GM23338 (cell line): ENCODE measurements around the gene MAST4. TPM values are rescaled to one million over a fixed set of nuclear protein-coding genes. Genes with fewer than 3 reads are reported as not detected.

Source experiments
- ATAC-seq: fragments of 200-7000 bp; cut with Tn5 transposase; 3 replicates; pipeline ENCODE4 v1.9.1; 2020
- DNase-seq: peaks from one replicate; pipeline ENCODE4 v3.0.0-alpha.2; 2015; ENCODE audit warnings: low spot score
- H2AFZ ChIP-seq: fragments of 200-600 bp; sonication (generic); 2 replicates; pipeline ENCODE4 v1.8.0; 2016; ENCODE audit warnings: antibody characterized with exemption, mild to moderate bottlenecking, moderate library complexity
- H3F3A ChIP-seq: fragments of 200-600 bp; sonication (generic); replicated peaks from 2 replicates; pipeline ENCODE4 v1.8.0; 2017; ENCODE audit warnings: antibody characterized with exemption, mixed run types, low read depth
- H3K27ac ChIP-seq: fragments of 200-600 bp; sonication (generic); 2 replicates; pipeline ENCODE4 v1.6.1; 2016; ENCODE audit warnings: low read depth
- H3K27me3 ChIP-seq: fragments of 200-600 bp; sonication (generic); 2 replicates; pipeline ENCODE4 v1.8.0; 2016; ENCODE audit warnings: mild to moderate bottlenecking, mixed run types, moderate library complexity; ENCODE audit not compliant: insufficient read depth
- H3K36me3 ChIP-seq: fragments of 200-600 bp; sonication (generic); 2 replicates; pipeline ENCODE4 v1.8.0; 2016; ENCODE audit warnings: mild to moderate bottlenecking; ENCODE audit not compliant: insufficient read depth
- H3K4me1 ChIP-seq: fragments of 200-600 bp; sonication (generic); 2 replicates; pipeline ENCODE4 v1.8.0; 2016; ENCODE audit warnings: mild to moderate bottlenecking, moderate library complexity; ENCODE audit not compliant: insufficient read depth
- H3K4me2 ChIP-seq: fragments of 200-600 bp; sonication (generic); 2 replicates; pipeline ENCODE4 v1.7.1; 2017; ENCODE audit warnings: mixed run types
- H3K4me3 ChIP-seq: fragments of 200-600 bp; sonication (generic); 2 replicates; pipeline ENCODE4 v1.6.1; 2016; ENCODE audit warnings: mixed run types
- H3K79me2 ChIP-seq: fragments of 200-600 bp; sonication (generic); replicated peaks from 2 replicates; pipeline ENCODE4 v1.8.0; 2017; ENCODE audit warnings: mild to moderate bottlenecking; ENCODE audit not compliant: insufficient read depth
- H3K9me2 ChIP-seq: fragments of 200-600 bp; sonication (generic); 2 replicates; pipeline ENCODE4 v1.8.0; 2017; ENCODE audit not compliant: insufficient read depth
- H4K20me1 ChIP-seq: fragments of 200-600 bp; sonication (generic); replicated peaks from 2 replicates; pipeline ENCODE4 v1.8.0; 2017; ENCODE audit warnings: mild to moderate bottlenecking; ENCODE audit not compliant: insufficient read depth
- H3K27ac Mint-ChIP-seq: 2 replicates; pipeline ENCODE4 v1.8.0; 2020; ENCODE audit warnings: inconsistent platforms, mild to moderate bottlenecking, moderate library complexity, mixed read lengths
- H3K27me3 Mint-ChIP-seq: 3 replicates; pipeline ENCODE4 v1.8.0; 2022; ENCODE audit warnings: low read depth, mild to moderate bottlenecking, moderate library complexity, mixed read lengths, inconsistent platforms; ENCODE audit not compliant: insufficient read depth, poor library complexity
- H3K36me3 Mint-ChIP-seq: 3 replicates; pipeline ENCODE4 v1.8.0; 2021; ENCODE audit warnings: low read depth, mild to moderate bottlenecking, inconsistent platforms, moderate library complexity, mixed read lengths
- H3K4me1 Mint-ChIP-seq: 3 replicates; pipeline ENCODE4 v1.8.0; 2020; ENCODE audit warnings: mild to moderate bottlenecking, inconsistent platforms, mixed read lengths
- H3K4me3 Mint-ChIP-seq: 3 replicates; pipeline ENCODE4 v1.8.0; 2021; ENCODE audit warnings: moderate library complexity, mild to moderate bottlenecking, inconsistent platforms, mixed read lengths
- H3K9me3 Mint-ChIP-seq: 3 replicates; pipeline ENCODE4 v1.8.0; 2020; ENCODE audit warnings: moderate library complexity, mild to moderate bottlenecking, inconsistent platforms, mixed read lengths
- CREB1 ChIP-seq: fragments of 250-450 bp; sonication (Bioruptor Pico); IDR thresholded peaks from 2 replicates; pipeline ENCODE4 v1.5.0; 2020; ENCODE audit warnings: low read depth, mild to moderate bottlenecking, moderate library complexity
- EZH2 ChIP-seq: fragments of 200-600 bp; sonication (generic); IDR thresholded peaks from one replicate; pipeline ENCODE4 v1.8.0; 2017; ENCODE audit warnings: antibody characterized with exemption, mild to moderate bottlenecking, low read depth; ENCODE audit not compliant: unreplicated experiment
- EZH2phosphoT487 ChIP-seq: fragments of 200-600 bp; sonication (generic); IDR thresholded peaks from one replicate; pipeline ENCODE4 v1.8.1; 2018; ENCODE audit warnings: antibody characterized with exemption; ENCODE audit not compliant: unreplicated experiment
- JUNB ChIP-seq: IDR thresholded peaks from one replicate; pipeline ENCODE4 v1.6.1; 2016; ENCODE audit warnings: antibody characterized with exemption; ENCODE audit not compliant: unreplicated experiment
- NANOG ChIP-seq: IDR thresholded peaks from 2 replicates; pipeline ENCODE4 v1.6.1; 2016; ENCODE audit warnings: antibody characterized with exemption, borderline replicate concordance
- POLR2AphosphoS5 ChIP-seq: IDR thresholded peaks from 2 replicates; pipeline ENCODE4 v1.6.1; 2016; ENCODE audit warnings: antibody characterized with exemption, low read depth
- STAT1 ChIP-seq: IDR thresholded peaks from one replicate; pipeline ENCODE4 v1.6.1; 2016; ENCODE audit warnings: antibody characterized with exemption; ENCODE audit not compliant: unreplicated experiment
- ZNF114 ChIP-seq: fragments of 250-450 bp; sonication (Bioruptor Pico); IDR thresholded peaks from 2 replicates; pipeline ENCODE4 v1.5.0; 2020; ENCODE audit warnings: mild to moderate bottlenecking, moderate library complexity
- ZNF331 ChIP-seq: fragments of 250-450 bp; sonication (Bioruptor Pico); IDR thresholded peaks from 2 replicates; pipeline ENCODE4 v1.5.0; 2020; ENCODE audit warnings: low read depth, mild to moderate bottlenecking, moderate library complexity
- polyA plus RNA-seq: library from polyadenylated mRNA; unstranded; fragments of >200 nt; fragmentation: Nextera tagmentation; extraction: Ambion mirVana; gene quantifications from 2 replicates; pipeline ENCODE4 v1.2.1, GENCODE V29; 2016
- total RNA-seq: library from RNA; depleted of rRNA; stranded (reverse); fragments of >200 nt; shearing (Covaris generic); gene quantifications from 2 replicates; pipeline ENCODE4 v1.2.3, GENCODE V29; 2014
- TF ChIP-seq, protein P1 (sequence below): IDR thresholded peaks from 2 replicates; pipeline ENCODE4 v1.6.1; 2016; ENCODE audit warnings: antibody characterized with exemption
- TF ChIP-seq, protein P2 (sequence below): fragments of 250-450 bp; sonication (Bioruptor Pico); IDR thresholded peaks from 2 replicates; pipeline ENCODE4 v1.5.0; 2020; ENCODE audit warnings: mild to moderate bottlenecking, moderate library complexity
- TF ChIP-seq, protein P3 (sequence below): IDR thresholded peaks from one replicate; pipeline ENCODE4 v1.6.1; 2018; ENCODE audit warnings: antibody characterized with exemption; ENCODE audit not compliant: unreplicated experiment
- TF ChIP-seq, protein P4 (sequence below), 2 experiments: fragments of 200-600 bp in 1 of 2; sonication (generic) in 1 of 2; conservative IDR thresholded peaks; 2 replicates each; pipeline versions ENCODE4 v1.5.1 to v1.6.1; 2016 to 2017; ENCODE audit warnings: antibody characterized with exemption in 2 of 2, low read depth in 2 of 2, mild to moderate bottlenecking in 2 of 2, moderate library complexity in 1 of 2

Gene MAST4
- total and polyA plus RNA-seq, 2 experiments from 2014 or later: 3.6 to 8.5 TPM

DNA sequence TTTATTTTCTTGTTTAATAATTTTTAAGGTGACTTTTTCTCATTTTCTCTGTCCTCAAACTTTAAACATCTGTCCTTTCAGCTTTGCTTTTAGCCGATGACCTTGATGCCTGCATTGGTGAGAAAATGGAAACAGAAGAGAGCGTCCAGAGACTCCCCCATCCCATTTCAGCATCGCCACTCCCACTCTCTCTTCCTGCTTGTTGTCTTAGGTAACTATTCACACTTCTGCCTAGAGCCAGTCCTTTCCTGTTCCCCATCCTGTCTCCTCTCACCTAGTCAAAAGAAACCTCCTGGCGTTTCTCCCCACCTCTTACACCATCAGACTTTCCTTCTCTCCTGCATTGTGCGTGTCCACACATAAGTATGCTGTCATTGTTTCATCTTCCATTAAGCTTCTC is 124.6 kb downstream of the MAST4 start:
- H3K79me2 ChIP-seq: no peaks in the 10 kb centered on the region
- H3K27me3 ChIP-seq: no peaks in the 10 kb centered on the region
- no peak for TF ChIP-seq NANOG
- TF ChIP-seq, protein P1, sequence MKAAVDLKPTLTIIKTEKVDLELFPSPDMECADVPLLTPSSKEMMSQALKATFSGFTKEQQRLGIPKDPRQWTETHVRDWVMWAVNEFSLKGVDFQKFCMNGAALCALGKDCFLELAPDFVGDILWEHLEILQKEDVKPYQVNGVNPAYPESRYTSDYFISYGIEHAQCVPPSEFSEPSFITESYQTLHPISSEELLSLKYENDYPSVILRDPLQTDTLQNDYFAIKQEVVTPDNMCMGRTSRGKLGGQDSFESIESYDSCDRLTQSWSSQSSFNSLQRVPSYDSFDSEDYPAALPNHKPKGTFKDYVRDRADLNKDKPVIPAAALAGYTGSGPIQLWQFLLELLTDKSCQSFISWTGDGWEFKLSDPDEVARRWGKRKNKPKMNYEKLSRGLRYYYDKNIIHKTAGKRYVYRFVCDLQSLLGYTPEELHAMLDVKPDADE: no peak
- TF ChIP-seq POLR2AphosphoS5: no peak
- no peak for TF ChIP-seq EZH2phosphoT487
- TF ChIP-seq STAT1: no peak
- TF ChIP-seq CREB1 (CRISPR knock-in tag): no peak
- TF ChIP-seq, protein P2, sequence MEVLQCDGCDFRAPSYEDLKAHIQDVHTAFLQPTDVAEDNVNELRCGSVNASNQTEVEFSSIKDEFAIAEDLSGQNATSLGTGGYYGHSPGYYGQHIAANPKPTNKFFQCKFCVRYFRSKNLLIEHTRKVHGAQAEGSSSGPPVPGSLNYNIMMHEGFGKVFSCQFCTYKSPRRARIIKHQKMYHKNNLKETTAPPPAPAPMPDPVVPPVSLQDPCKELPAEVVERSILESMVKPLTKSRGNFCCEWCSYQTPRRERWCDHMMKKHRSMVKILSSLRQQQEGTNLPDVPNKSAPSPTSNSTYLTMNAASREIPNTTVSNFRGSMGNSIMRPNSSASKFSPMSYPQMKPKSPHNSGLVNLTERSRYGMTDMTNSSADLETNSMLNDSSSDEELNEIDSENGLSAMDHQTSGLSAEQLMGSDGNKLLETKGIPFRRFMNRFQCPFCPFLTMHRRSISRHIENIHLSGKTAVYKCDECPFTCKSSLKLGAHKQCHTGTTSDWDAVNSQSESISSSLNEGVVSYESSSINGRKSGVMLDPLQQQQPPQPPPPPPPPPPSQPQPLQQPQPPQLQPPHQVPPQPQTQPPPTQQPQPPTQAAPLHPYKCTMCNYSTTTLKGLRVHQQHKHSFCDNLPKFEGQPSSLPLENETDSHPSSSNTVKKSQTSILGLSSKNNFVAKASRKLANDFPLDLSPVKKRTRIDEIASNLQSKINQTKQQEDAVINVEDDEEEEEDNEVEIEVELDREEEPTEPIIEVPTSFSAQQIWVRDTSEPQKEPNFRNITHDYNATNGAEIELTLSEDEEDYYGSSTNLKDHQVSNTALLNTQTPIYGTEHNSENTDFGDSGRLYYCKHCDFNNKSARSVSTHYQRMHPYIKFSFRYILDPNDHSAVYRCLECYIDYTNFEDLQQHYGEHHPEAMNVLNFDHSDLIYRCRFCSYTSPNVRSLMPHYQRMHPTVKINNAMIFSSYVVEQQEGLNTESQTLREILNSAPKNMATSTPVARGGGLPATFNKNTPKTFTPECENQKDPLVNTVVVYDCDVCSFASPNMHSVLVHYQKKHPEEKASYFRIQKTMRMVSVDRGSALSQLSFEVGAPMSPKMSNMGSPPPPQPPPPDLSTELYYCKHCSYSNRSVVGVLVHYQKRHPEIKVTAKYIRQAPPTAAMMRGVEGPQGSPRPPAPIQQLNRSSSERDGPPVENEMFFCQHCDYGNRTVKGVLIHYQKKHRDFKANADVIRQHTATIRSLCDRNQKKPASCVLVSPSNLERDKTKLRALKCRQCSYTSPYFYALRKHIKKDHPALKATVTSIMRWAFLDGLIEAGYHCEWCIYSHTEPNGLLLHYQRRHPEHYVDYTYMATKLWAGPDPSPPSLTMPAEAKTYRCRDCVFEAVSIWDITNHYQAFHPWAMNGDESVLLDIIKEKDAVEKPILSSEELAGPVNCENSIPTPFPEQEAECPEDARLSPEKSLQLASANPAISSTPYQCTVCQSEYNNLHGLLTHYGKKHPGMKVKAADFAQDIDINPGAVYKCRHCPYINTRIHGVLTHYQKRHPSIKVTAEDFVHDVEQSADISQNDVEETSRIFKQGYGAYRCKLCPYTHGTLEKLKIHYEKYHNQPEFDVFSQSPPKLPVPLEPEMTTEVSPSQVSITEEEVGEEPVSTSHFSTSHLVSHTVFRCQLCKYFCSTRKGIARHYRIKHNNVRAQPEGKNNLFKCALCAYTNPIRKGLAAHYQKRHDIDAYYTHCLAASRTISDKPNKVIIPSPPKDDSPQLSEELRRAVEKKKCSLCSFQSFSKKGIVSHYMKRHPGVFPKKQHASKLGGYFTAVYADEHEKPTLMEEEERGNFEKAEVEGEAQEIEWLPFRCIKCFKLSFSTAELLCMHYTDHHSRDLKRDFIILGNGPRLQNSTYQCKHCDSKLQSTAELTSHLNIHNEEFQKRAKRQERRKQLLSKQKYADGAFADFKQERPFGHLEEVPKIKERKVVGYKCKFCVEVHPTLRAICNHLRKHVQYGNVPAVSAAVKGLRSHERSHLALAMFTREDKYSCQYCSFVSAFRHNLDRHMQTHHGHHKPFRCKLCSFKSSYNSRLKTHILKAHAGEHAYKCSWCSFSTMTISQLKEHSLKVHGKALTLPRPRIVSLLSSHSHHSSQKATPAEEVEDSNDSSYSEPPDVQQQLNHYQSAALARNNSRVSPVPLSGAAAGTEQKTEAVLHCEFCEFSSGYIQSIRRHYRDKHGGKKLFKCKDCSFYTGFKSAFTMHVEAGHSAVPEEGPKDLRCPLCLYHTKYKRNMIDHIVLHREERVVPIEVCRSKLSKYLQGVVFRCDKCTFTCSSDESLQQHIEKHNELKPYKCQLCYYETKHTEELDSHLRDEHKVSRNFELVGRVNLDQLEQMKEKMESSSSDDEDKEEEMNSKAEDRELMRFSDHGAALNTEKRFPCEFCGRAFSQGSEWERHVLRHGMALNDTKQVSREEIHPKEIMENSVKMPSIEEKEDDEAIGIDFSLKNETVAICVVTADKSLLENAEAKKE (CRISPR knock-in tag): no peak
- TF ChIP-seq, protein P3, sequence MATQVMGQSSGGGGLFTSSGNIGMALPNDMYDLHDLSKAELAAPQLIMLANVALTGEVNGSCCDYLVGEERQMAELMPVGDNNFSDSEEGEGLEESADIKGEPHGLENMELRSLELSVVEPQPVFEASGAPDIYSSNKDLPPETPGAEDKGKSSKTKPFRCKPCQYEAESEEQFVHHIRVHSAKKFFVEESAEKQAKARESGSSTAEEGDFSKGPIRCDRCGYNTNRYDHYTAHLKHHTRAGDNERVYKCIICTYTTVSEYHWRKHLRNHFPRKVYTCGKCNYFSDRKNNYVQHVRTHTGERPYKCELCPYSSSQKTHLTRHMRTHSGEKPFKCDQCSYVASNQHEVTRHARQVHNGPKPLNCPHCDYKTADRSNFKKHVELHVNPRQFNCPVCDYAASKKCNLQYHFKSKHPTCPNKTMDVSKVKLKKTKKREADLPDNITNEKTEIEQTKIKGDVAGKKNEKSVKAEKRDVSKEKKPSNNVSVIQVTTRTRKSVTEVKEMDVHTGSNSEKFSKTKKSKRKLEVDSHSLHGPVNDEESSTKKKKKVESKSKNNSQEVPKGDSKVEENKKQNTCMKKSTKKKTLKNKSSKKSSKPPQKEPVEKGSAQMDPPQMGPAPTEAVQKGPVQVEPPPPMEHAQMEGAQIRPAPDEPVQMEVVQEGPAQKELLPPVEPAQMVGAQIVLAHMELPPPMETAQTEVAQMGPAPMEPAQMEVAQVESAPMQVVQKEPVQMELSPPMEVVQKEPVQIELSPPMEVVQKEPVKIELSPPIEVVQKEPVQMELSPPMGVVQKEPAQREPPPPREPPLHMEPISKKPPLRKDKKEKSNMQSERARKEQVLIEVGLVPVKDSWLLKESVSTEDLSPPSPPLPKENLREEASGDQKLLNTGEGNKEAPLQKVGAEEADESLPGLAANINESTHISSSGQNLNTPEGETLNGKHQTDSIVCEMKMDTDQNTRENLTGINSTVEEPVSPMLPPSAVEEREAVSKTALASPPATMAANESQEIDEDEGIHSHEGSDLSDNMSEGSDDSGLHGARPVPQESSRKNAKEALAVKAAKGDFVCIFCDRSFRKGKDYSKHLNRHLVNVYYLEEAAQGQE: no peak
- TF ChIP-seq, protein P4, sequence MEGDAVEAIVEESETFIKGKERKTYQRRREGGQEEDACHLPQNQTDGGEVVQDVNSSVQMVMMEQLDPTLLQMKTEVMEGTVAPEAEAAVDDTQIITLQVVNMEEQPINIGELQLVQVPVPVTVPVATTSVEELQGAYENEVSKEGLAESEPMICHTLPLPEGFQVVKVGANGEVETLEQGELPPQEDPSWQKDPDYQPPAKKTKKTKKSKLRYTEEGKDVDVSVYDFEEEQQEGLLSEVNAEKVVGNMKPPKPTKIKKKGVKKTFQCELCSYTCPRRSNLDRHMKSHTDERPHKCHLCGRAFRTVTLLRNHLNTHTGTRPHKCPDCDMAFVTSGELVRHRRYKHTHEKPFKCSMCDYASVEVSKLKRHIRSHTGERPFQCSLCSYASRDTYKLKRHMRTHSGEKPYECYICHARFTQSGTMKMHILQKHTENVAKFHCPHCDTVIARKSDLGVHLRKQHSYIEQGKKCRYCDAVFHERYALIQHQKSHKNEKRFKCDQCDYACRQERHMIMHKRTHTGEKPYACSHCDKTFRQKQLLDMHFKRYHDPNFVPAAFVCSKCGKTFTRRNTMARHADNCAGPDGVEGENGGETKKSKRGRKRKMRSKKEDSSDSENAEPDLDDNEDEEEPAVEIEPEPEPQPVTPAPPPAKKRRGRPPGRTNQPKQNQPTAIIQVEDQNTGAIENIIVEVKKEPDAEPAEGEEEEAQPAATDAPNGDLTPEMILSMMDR (conservative IDR thresholded peaks at IDR 0.05; ENCODE audit: low read depth in 2 of 2): no peak
- no peak for TF ChIP-seq EZH2
- TF ChIP-seq ZNF331 (CRISPR knock-in tag): no peak
- no peak for TF ChIP-seq ZNF114
- no peak for TF ChIP-seq JUNB
- DNase-seq: peak; percentile 49
- H3K9me2 ChIP-seq: peaks cover 13% of the 10 kb centered on the region; the same call in 1 of the 2 replicates
- Mint-ChIP-seq H3K4me1 (peaks cover 17% of the 10 kb centered on the region), H3K36me3 (no peaks in the 10 kb centered on the region), H3K27ac (no peak overlapping the region), H3K9me3 (no peaks in the 10 kb centered on the region), H3K27me3 (no peaks in the 10 kb centered on the region), H3K4me3 (no peak overlapping the region)
- H3K36me3 ChIP-seq: no peaks in the 10 kb centered on the region
- H3K27ac ChIP-seq: no peak overlapping the region
- H3F3A ChIP-seq: no peaks in the 10 kb centered on the region
- H4K20me1 ChIP-seq: no peaks in the 10 kb centered on the region
- H3K4me1 ChIP-seq: peaks cover 20% of the 10 kb centered on the region
- H3K4me2 ChIP-seq: peak overlapping the region; percentile 41; the same call in 1 of the 2 replicates
- ATAC-seq: peak; percentile 74
- H2AFZ ChIP-seq: peak overlapping the region; percentile 45; the same call in 1 of the 2 replicates
- H3K4me3 ChIP-seq: peak overlapping the region; percentile 9; the same call in 1 of the 2 replicates
